HEK293T (cell line): ENCODE results near the gene MOV10L1.

ENCODE experiments used
- NFRKB ChIP-seq: fragments of 450-650 bp; IDR thresholded peaks from 2 replicates; pipeline ENCODE4 v1.6.1; 2016; ENCODE audit warnings: mild to moderate bottlenecking, moderate library complexity
- SP1 ChIP-seq: fragments of 450-650 bp; IDR thresholded peaks from 2 replicates; pipeline ENCODE4 v1.6.1; 2017
- SUZ12 ChIP-seq: fragments of 450-650 bp; IDR thresholded peaks from 2 replicates; pipeline ENCODE4 v1.6.1; 2016; ENCODE audit warnings: mild to moderate bottlenecking

DNA sequence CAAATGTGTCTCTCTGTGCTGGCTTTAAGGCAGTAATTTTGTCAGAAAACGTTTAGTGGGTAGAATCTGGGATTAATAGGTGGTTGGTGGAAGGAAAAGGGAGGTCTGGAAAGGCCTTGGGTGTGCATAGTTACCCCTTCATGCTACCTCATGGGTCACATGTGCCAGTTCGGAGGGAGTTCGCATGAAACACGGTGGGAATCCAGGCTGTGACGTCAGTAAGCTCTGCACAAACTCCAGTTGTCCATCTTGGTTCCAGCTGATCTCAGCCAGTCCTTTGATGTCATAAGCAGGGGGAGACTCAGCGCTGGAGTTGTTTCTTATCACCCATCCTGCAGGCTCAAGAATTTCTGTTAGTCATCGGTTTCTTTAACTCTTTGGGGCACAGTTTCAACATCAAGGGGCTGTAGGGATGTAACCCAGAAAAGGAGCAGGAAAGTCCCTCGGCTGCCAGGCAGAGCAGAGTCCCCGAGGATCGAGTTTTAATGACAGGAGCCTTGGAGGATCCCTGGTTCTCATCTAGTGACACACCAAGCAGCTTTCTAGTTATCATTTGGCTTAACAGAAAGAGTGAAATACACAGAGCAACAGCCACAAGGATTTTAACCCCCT, 28.9 kb downstream of the MOV10L1 start:
- no peak for TF ChIP-seq SP1
- TF ChIP-seq SUZ12, result no peak
- no peak for TF ChIP-seq NFRKB
